RWPE2 (cell line): ENCODE results near the gene KRT85.

Source experiments
- ATAC-seq: fragments of 200-7000 bp; cut with Tn5 transposase; 3 replicates; pipeline ENCODE4 v1.9.1; 2021; ENCODE audit warnings: low read depth
- DNase-seq: peaks from one replicate; pipeline ENCODE4 v3.0.0-alpha.2; 2020; ENCODE audit warnings: low spot score
- H3K27ac ChIP-seq: fragments of 450-650 bp; 2 replicates; pipeline ENCODE4 v1.5.1; 2017; ENCODE audit warnings: mild to moderate bottlenecking; ENCODE audit not compliant: poor library complexity, severe bottlenecking
- H3K27me3 ChIP-seq: fragments of 250-450 bp; sonication (Bioruptor Pico); 2 replicates; pipeline ENCODE4 v1.5.1; 2021; ENCODE audit warnings: mild to moderate bottlenecking, moderate library complexity; ENCODE audit not compliant: insufficient read depth, poor library complexity, severe bottlenecking
- H3K36me3 ChIP-seq: fragments of 250-450 bp; sonication (Bioruptor Pico); 2 replicates; pipeline ENCODE4 v1.5.1; 2020; ENCODE audit warnings: low read depth, mild to moderate bottlenecking, moderate library complexity
- H3K4me1 ChIP-seq: fragments of 250-450 bp; sonication (Bioruptor Pico); 2 replicates; pipeline ENCODE4 v1.5.1; 2021; ENCODE audit warnings: mild to moderate bottlenecking, moderate library complexity; ENCODE audit not compliant: insufficient read depth, poor library complexity, severe bottlenecking
- H3K4me3 ChIP-seq: fragments of 250-450 bp; sonication (Bioruptor Pico); 2 replicates; pipeline ENCODE4 v1.5.1; 2021; ENCODE audit warnings: mild to moderate bottlenecking, moderate library complexity; ENCODE audit not compliant: severe bottlenecking
- H3K9me3 ChIP-seq: fragments of 250-450 bp; sonication (Bioruptor Pico); 2 replicates; pipeline ENCODE4 v1.5.1; 2021; ENCODE audit warnings: mild to moderate bottlenecking, moderate library complexity; ENCODE audit not compliant: severe bottlenecking
- TF ChIP-seq, protein P1 (sequence below): fragments of 450-650 bp; IDR thresholded peaks from one replicate; pipeline ENCODE4 v1.5.1; 2017; ENCODE audit warnings: mild to moderate bottlenecking, moderate library complexity; ENCODE audit not compliant: poor library complexity, severe bottlenecking

Gene KRT85

GRCh38 chr12:52401926-52402325 lies 34.6 kb upstream of the KRT85 start:
- no peaks in the 10 kb centered on the region for H3K4me1 ChIP-seq
- H3K9me3 ChIP-seq = no peaks in the 10 kb centered on the region
- no peak overlapping the region for H3K27ac ChIP-seq
- no peaks in the 10 kb centered on the region for H3K36me3 ChIP-seq
- TF ChIP-seq, protein P1, sequence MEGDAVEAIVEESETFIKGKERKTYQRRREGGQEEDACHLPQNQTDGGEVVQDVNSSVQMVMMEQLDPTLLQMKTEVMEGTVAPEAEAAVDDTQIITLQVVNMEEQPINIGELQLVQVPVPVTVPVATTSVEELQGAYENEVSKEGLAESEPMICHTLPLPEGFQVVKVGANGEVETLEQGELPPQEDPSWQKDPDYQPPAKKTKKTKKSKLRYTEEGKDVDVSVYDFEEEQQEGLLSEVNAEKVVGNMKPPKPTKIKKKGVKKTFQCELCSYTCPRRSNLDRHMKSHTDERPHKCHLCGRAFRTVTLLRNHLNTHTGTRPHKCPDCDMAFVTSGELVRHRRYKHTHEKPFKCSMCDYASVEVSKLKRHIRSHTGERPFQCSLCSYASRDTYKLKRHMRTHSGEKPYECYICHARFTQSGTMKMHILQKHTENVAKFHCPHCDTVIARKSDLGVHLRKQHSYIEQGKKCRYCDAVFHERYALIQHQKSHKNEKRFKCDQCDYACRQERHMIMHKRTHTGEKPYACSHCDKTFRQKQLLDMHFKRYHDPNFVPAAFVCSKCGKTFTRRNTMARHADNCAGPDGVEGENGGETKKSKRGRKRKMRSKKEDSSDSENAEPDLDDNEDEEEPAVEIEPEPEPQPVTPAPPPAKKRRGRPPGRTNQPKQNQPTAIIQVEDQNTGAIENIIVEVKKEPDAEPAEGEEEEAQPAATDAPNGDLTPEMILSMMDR = no peak
- DNase-seq (no peak), ATAC-seq (no peak)
- H3K4me3 ChIP-seq = no peak overlapping the region
- H3K27me3 ChIP-seq = no peaks in the 10 kb centered on the region

DNA sequence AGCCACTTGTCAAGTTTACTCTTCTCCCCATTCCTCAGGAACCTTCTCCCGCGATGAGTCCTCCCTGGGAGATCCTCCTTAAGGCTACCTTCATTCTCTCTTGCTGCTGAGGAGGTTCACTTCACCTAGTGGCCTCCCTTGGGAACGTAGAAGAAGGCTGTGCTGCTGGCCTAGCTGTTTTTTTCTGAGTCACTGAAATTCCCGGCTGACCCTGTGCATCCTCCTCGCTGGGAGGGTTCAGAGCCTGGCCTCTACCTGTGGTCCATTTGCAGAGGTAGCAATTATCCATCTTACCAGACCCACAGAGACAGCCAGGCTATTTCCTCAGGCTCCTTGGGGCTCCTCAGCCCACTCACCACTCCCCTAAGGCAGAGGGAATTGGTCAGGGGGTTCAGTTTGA lies 34.2 kb upstream of the KRT85 start:
- no peaks in the 10 kb centered on the region for H3K27me3 ChIP-seq
- H3K9me3 ChIP-seq = no peaks in the 10 kb centered on the region
- ATAC-seq = no peak

GRCh38 chr12:52400906-52401305 lies 33.6 kb upstream of the KRT85 start:
- no peak for ATAC-seq

More for the DNA sequence above, 34.2 kb upstream of the KRT85 start:
- TF ChIP-seq, protein P1 = no peak
- DNase-seq = no peak
- no peaks in the 10 kb centered on the region for H3K36me3 ChIP-seq
- no peak overlapping the region for H3K27ac ChIP-seq
- H3K4me3 ChIP-seq = no peak overlapping the region
- H3K4me1 ChIP-seq = no peaks in the 10 kb centered on the region

GRCh38 chr12:52399756-52400155 lies 32.5 kb upstream of the KRT85 start:
- Histone ChIP-seq H3K4me1 (no peaks in the 10 kb centered on the region), H3K4me3 (no peak overlapping the region), H3K27ac (no peak overlapping the region), H3K36me3 (no peaks in the 10 kb centered on the region), H3K9me3 (no peaks in the 10 kb centered on the region), H3K27me3 (no peaks in the 10 kb centered on the region)
- TF ChIP-seq, protein P1 = no peak
- ATAC-seq (no peak), DNase-seq (no peak)

More at GRCh38 chr12:52400906-52401305, 33.6 kb upstream of the KRT85 start:
- Histone ChIP-seq H3K9me3 (no peaks in the 10 kb centered on the region), H3K27ac (no peak overlapping the region), H3K36me3 (no peaks in the 10 kb centered on the region), H3K27me3 (no peaks in the 10 kb centered on the region), H3K4me1 (no peaks in the 10 kb centered on the region), H3K4me3 (no peak overlapping the region)
- TF ChIP-seq, protein P1 = no peak
- no peak for DNase-seq

DNA sequence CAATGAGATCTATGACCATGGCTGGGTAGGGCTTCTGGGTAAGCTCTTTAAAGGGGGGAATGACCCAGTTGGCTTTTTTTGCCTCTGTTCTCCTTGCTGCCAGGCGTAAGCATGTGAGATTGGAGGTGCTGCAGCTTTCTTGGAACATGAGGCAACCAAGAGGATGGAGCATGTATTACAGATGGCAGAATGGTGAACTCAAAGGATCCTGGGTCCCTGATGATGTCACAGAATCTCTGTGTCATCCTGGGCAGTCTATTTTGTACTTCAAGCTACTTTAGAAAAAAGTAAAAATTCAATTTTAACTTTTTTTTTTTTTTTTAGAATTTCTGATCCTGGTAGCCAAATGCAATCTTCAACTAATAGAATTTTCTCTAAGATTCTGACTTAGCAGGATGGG lies 30.9 kb upstream of the KRT85 start:
- Histone ChIP-seq H3K4me1 (no peaks in the 10 kb centered on the region), H3K27ac (no peak overlapping the region), H3K4me3 (no peak overlapping the region), H3K36me3 (no peaks in the 10 kb centered on the region), H3K9me3 (no peaks in the 10 kb centered on the region), H3K27me3 (no peaks in the 10 kb centered on the region)
- DNase-seq (no peak), ATAC-seq (no peak)
- TF ChIP-seq, protein P1 = no peak
